PC-9 (cell line): ENCODE results near the gene MPST. TPM values are rescaled to one million over a fixed set of nuclear protein-coding genes. Genes with fewer than 3 reads are reported as not detected.

Experiments used
- BruUV-seq: library from RNA; stranded (reverse); fragments of 400-500 nt; replicated peaks from 2 replicates; lab custom pipeline; 2021; lab: Mats Ljungman, UMichigan
- CTCF ChIA-PET: fragments of 300-600 bp; sonication (Branson Sonifier 250); formaldehyde crosslinking; loops from one replicate; lab custom pipeline; 2022; ENCODE audit warnings: antibody characterized with exemption; lab: Charles Lee
- POLR2A ChIA-PET: fragments of 300-600 bp; sonication (Branson Sonifier 250); formaldehyde crosslinking; loops from one replicate; lab custom pipeline; 2022; ENCODE audit warnings: antibody characterized with exemption; ENCODE audit not compliant: unreplicated experiment; lab: Charles Lee
- DNase-seq, 2 experiments: peaks; one replicate each; pipeline versions ENCODE4 v3.0.0 to v3.0.0-alpha.2; 2015 to 2022; ENCODE audit warnings: mixed read lengths in 1 of 2
- H2AFZ ChIP-seq: fragments of 200-600 bp; sonication (generic); 2 replicates; pipeline ENCODE4 v1.8.1; 2017; ENCODE audit warnings: antibody characterized with exemption
- H3F3A ChIP-seq: fragments of 200-600 bp; sonication (generic); 2 replicates; pipeline ENCODE4 v1.8.1; 2017; ENCODE audit warnings: antibody characterized with exemption, mild to moderate bottlenecking, low read depth; ENCODE audit not compliant: insufficient read depth
- H3K27ac ChIP-seq: fragments of 200-600 bp; sonication (generic); 2 replicates; pipeline ENCODE4 v1.6.1; 2016; ENCODE audit warnings: mixed run types
- H3K27me3 ChIP-seq: fragments of 200-600 bp; sonication (generic); 2 replicates; pipeline ENCODE4 v1.6.1; 2016; ENCODE audit warnings: low read depth, mixed run types; ENCODE audit not compliant: insufficient read depth
- H3K36me3 ChIP-seq: fragments of 200-600 bp; sonication (generic); 2 replicates; pipeline ENCODE4 v1.6.1; 2016; ENCODE audit warnings: low read depth, mixed run types
- H3K4me1 ChIP-seq: fragments of 200-600 bp; sonication (generic); replicated peaks from 2 replicates; pipeline ENCODE4 v1.6.1; 2016; ENCODE audit warnings: mixed run types; ENCODE audit not compliant: insufficient read depth
- H3K4me2 ChIP-seq: fragments of 200-600 bp; sonication (generic); 2 replicates; pipeline ENCODE4 v1.6.1; 2017; ENCODE audit warnings: mixed run types
- H3K4me3 ChIP-seq: fragments of 200-600 bp; sonication (generic); 2 replicates; pipeline ENCODE4 v1.6.1; 2016; ENCODE audit warnings: mixed run types
- H3K79me2 ChIP-seq: fragments of 200-600 bp; sonication (generic); 2 replicates; pipeline ENCODE4 v1.6.1; 2017; ENCODE audit warnings: low read depth, mixed run types
- H3K9me2 ChIP-seq: fragments of 200-600 bp; sonication (generic); 2 replicates; pipeline ENCODE4 v1.8.1; 2017; ENCODE audit warnings: mild to moderate bottlenecking; ENCODE audit not compliant: insufficient read depth
- H3K9me3 ChIP-seq: fragments of 200-600 bp; sonication (generic); 2 replicates; pipeline ENCODE4 v1.8.1; 2016; ENCODE audit warnings: low read depth; ENCODE audit not compliant: insufficient read depth
- H4K20me1 ChIP-seq: fragments of 200-600 bp; sonication (generic); 2 replicates; pipeline ENCODE4 v1.8.1; 2017; ENCODE audit not compliant: insufficient read depth
- EZH2 ChIP-seq: fragments of 200-600 bp; sonication (generic); IDR thresholded peaks from 2 replicates; pipeline ENCODE4 v1.8.0; 2017; ENCODE audit warnings: antibody characterized with exemption, low read depth
- intact Hi-C: fragments of 100-400 bp; cut with micrococcal nuclease; formaldehyde crosslinking; loops from one replicate; pipeline ENCODE4 v1.10.0; 2022; ENCODE audit not compliant: unreplicated experiment
- total RNA-seq: library from RNA; stranded (reverse); gene quantifications from 2 replicates; pipeline ENCODE4 v1.2.3, GENCODE V29; 2021
- TF ChIP-seq, protein P1 (sequence below): fragments of 200-600 bp; sonication (generic); conservative IDR thresholded peaks from 2 replicates; pipeline ENCODE4 v1.6.1; 2017; ENCODE audit warnings: mixed run types, antibody characterized with exemption, mild to moderate bottlenecking, moderate library complexity

Gene MPST
- total RNA-seq, 1 experiment from 2014 or later: 75.9 TPM

DNA sequence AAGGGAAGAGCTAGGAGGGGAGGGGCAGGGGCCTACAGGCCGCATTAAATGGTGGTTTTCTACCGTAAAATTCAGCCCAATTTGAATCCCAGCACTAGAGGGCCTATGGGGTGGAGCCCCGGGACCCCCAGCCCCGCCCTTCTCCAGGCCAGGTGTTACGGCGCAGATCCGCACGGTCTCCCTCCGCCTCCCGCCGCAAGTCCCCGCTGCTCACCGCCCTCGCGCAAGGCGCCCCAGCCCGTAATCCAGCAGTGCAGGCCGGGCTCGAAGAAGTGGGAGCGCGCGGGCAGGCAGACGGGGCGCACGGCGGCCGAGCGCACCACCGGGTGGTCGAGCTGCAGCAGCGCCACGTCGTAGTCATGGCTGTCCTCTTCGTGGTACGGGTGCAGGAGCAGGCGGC lies 49.3 kb downstream of the MPST start:
- DNase-seq: no peak
- H3F3A ChIP-seq: no peaks in the 10 kb centered on the region; the same call in 1 of the 2 replicates
- H3K9me2 ChIP-seq: no peaks in the 10 kb centered on the region
- POLR2A ChIA-PET: no interaction called here
- TF ChIP-seq, protein P1, sequence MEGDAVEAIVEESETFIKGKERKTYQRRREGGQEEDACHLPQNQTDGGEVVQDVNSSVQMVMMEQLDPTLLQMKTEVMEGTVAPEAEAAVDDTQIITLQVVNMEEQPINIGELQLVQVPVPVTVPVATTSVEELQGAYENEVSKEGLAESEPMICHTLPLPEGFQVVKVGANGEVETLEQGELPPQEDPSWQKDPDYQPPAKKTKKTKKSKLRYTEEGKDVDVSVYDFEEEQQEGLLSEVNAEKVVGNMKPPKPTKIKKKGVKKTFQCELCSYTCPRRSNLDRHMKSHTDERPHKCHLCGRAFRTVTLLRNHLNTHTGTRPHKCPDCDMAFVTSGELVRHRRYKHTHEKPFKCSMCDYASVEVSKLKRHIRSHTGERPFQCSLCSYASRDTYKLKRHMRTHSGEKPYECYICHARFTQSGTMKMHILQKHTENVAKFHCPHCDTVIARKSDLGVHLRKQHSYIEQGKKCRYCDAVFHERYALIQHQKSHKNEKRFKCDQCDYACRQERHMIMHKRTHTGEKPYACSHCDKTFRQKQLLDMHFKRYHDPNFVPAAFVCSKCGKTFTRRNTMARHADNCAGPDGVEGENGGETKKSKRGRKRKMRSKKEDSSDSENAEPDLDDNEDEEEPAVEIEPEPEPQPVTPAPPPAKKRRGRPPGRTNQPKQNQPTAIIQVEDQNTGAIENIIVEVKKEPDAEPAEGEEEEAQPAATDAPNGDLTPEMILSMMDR: no peak
- TF ChIP-seq EZH2: no peak
- no peak overlapping the region for H2AFZ ChIP-seq
- H3K27ac ChIP-seq: no peak overlapping the region
- peaks cover 35% of the 10 kb centered on the region for H3K27me3 ChIP-seq
- no peak overlapping the region for H3K4me2 ChIP-seq
- H3K4me3 ChIP-seq: no peak overlapping the region
- H3K79me2 ChIP-seq: no peaks in the 10 kb centered on the region
- no peaks in the 10 kb centered on the region for H4K20me1 ChIP-seq
- intact Hi-C loops: no loop called here
- H3K9me3 ChIP-seq: no peaks in the 10 kb centered on the region
- H3K36me3 ChIP-seq: no peaks in the 10 kb centered on the region
- peaks cover 13% of the 10 kb centered on the region for H3K4me1 ChIP-seq
- no TSS peak for BruUV-seq
- CTCF ChIA-PET: no interaction called here

DNA sequence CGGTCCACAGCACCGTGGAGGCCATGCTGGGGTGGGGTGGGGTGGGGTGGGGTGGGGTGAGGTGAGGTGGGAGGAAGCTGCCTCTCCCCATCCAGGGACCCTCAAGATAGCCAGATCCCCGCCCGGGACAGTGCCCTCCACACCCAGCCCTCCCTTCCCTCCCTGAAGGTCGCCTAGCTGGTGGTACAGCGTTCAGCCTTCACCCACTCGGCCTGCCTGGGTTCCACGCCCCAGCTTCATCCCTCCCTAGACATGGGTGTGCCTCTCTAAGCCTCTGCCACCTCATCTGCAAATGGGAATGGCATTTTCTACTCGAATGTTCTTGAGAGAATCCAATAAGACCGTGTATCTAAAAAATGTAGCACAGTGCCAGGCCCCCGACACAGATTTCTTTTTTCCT lies 49.8 kb downstream of the MPST start:
- H3K4me3 ChIP-seq: no peak overlapping the region
- H3K9me3 ChIP-seq: no peaks in the 10 kb centered on the region
- intact Hi-C loops: no loop called here
- DNase-seq: no peak
- POLR2A ChIA-PET: no interaction called here
- TF ChIP-seq EZH2: no peak
- TF ChIP-seq, protein P1: no peak
- H3K9me2 ChIP-seq: no peaks in the 10 kb centered on the region
- no peaks in the 10 kb centered on the region for H4K20me1 ChIP-seq
- H2AFZ ChIP-seq: no peak overlapping the region
- H3K4me2 ChIP-seq: no peak overlapping the region
- peaks cover 40% of the 10 kb centered on the region for H3K27me3 ChIP-seq
- no peaks in the 10 kb centered on the region for H3K36me3 ChIP-seq
- H3K27ac ChIP-seq: no peak overlapping the region
- no TSS peak for BruUV-seq
- CTCF ChIA-PET: no interaction called here
- no peaks in the 10 kb centered on the region for H3K79me2 ChIP-seq
- peaks cover 12% of the 10 kb centered on the region for H3K4me1 ChIP-seq
- H3F3A ChIP-seq: no peaks in the 10 kb centered on the region; the same call in 1 of the 2 replicates

DNA sequence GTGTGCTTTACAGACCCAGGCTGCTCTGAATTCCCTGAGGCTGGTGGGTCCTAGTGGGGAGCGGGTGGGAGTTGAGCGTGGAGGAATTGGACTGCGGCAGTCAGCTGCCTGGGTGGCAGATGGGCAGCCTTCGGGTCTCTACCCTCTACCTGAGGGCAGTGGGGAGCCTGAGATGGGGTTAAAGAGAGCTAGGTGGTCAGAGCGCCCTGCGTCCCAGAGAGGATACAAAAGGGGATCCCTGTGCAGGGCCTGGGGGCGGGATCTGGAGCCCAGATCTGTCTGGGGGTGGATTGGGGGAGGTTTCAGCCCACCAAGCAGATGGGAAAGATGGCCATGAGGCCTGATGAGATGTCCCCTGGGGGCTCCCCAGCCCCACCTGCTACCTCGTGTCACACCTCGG lies 50.2 kb downstream of the MPST start:
- H4K20me1 ChIP-seq: no peaks in the 10 kb centered on the region
- no peaks in the 10 kb centered on the region; the same call in 1 of the 2 replicates for H3F3A ChIP-seq
- DNase-seq: no peak
- no peaks in the 10 kb centered on the region for H3K9me2 ChIP-seq
- no TSS peak for BruUV-seq
- H3K27me3 ChIP-seq: peaks cover 44% of the 10 kb centered on the region
- no peaks in the 10 kb centered on the region for H3K9me3 ChIP-seq
- TF ChIP-seq, protein P1: no peak
- no peak for TF ChIP-seq EZH2
- H3K79me2 ChIP-seq: no peaks in the 10 kb centered on the region
- ChIA-PET CTCF (no interaction called here), POLR2A (interaction anchor here (0.5 kb wide), 1 partner anchor 30 kb away, joined by 3 read pairs; no protein-coding TSS in a partner anchor)
- no peak overlapping the region for H2AFZ ChIP-seq
- no peak overlapping the region for H3K4me2 ChIP-seq
- H3K4me3 ChIP-seq: no peak overlapping the region
- peaks cover 10% of the 10 kb centered on the region for H3K4me1 ChIP-seq
- no peaks in the 10 kb centered on the region for H3K36me3 ChIP-seq
- H3K27ac ChIP-seq: no peak overlapping the region
- intact Hi-C loops: no loop called here
